HG03378 (cell line): Measurements from ENCODE around the gene JPT2.
A peak's percentile ranks its signal among the peaks of the same experiment; 100 is the strongest.
"Not testable (repeated sequence)": the region's sequence is repeated elsewhere in the genome, so short reads cannot be mapped to it uniquely, and the experiment has no call there.

Experiments
- ATAC-seq: cut with Tn5 transposase; IDR thresholded peaks from one replicate; pipeline ENCODE4 v1.9.1; 2021; ENCODE audit warnings: mild to moderate bottlenecking, moderate library complexity; ENCODE audit not compliant: unreplicated experiment

Gene JPT2

GRCh38 chr16:1705688-1706385 lies 27.8 kb downstream of the JPT2 start, which contains the start of gene MAPK8IP3:
Gene MAPK8IP3, plus strand, starts transcription at chr16:1706195. Its CDS starts 145 bp downstream, at chr16:1706340.
- peak; percentile 58 for ATAC-seq

DNA sequence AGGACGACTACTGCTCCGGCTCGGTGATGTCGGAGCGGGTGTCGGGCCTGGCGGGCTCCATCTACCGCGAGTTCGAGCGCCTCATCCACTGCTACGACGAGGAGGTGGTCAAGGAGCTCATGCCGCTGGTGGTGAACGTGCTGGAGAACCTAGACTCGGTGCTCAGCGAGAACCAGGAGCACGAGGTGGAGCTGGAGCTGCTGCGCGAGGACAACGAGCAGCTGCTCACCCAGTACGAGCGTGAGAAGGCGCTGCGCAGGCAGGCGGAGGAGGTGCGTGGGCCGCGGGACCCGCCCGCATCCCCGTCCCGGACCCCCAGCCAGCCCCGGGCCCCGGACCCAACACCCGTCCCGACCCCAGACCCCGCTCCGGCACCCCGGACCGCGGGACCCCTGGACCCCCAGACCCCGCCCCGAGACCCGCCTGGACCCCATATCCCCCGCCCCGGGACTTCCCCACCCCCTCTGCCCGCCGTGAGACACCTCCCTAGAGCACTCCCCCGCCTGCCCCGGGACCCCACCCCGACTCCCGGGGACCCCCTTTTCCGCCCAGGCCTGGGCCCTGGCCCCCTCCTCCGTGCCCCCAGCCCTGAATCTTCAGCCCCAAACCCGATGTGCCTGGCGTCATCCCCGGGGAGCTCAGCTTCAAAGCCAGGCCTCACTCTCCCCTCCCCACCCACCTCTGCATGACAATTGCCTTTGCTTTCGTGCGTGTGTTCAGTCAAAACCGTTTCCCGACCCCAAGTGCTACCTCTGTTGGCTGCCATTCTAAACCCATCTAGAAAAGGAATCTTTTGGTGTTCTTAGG lies 28.5 kb downstream of the JPT2 start:
- peak; percentile 3 for ATAC-seq

DNA sequence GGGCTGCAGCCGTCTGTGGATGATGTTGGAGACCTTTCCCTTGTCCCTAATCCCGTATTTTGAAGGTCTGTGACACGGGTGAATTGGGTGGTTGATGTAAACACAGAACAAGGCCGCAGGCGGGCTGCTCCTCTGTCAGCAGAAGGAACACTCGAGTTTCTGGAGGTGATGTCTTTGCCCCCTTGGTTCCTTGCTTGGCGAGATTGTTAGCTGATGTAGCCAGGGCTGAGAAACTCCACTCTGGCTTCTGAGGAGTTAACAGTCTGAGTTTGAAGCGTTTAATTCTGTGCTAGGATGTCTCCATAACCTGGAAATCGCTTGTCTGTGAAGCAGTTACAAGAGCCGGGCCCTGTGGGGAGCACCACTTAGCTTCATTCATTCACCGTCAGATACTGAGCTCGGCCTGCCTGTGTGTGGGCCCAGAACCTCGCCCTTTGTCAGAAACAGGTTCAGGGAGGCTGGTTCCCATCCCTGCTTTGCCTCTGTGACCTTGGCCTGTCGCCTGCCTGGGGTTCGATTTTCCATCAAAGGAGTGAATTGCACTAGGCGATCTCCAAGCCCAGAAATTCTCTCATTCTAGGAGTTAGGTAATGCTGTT lies 29.2 kb downstream of the JPT2 start:
- ATAC-seq, result no peak

DNA sequence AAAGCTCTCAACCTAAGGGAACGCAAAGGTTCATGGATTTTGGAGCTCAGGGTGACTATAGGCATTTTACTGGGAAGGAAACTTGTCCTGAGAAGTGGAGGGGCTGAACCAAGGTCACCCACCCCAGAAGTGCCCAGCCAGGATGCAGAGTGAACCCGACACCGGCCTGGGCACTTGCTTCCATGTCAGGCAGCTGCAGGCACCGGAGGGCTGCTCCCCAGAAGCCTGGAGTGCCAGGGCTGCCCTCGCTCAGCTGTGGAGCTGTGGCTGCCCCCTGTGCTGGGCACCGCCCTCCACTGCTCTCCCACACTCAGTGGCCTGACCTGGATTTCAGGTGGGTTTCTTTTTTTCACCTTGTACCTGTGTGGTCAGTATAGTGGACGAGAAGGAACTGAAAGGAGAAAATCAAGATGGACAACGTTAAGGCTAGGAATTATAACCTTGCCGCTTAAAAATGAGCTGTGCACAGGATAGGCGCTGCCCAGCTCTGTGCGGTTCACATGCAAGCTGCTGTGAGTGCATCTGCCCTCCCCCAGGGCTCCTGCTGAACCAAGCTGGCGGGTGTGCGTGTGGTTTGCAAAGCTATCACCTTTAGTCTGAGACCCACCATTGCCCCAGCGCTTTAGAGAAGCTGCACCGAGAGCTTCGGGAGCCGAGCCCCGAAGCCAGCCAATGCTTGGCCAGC lies 30.1 kb downstream of the JPT2 start:
- no peak for ATAC-seq

- no peak for ATAC-seq
These were observed 30.7 kb downstream of the JPT2 start for GRCh38 chr16:1708768-1709180.

DNA sequence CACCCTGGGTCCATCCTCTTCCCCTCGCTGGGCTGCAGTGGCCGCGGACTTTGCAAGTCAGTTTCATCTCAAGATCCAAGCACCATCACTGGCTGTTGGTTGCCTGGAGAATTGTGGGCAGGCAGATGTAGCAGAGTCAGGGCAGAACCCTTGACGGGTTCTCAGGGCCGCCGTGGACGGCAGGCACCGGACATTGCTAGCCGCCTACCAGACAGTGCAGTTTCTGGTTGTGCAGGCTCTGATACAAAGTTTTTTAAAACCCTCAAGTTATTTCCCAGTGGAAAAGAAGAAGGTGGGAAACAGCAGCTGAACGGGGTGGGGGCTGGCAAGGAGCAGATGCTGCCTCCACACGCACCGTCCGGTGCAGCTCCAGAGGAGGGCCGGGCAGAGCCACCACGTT lies 31.3 kb downstream of the JPT2 start:
- ATAC-seq, result no peak

- ATAC-seq, result no peak
These were observed 32.9 kb downstream of the JPT2 start for GRCh38 chr16:1710811-1711507.

DNA sequence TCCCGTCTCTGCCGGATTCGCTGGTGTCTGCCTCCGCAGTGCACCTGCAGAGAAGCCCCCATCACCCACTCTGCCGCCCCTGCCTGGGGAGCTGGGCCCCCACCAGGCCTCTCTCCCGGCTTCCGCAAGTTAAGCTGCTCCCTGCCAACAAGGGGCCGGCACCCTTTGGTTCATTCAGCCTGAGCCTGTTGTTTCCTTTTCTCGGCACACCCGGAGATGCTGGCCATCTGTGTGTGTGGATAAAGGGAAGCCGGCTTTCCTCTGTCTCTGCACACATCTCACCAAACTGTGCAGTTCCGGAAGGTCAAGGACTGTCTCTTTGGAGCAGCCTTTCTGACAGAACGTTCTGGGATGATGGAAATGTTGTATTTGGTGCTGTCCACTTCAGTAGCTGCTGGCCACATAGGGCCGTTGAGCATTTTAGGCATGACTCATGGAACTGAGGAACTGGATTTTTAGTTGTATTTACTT lies 34.7 kb downstream of the JPT2 start:
- no peak for ATAC-seq

DNA sequence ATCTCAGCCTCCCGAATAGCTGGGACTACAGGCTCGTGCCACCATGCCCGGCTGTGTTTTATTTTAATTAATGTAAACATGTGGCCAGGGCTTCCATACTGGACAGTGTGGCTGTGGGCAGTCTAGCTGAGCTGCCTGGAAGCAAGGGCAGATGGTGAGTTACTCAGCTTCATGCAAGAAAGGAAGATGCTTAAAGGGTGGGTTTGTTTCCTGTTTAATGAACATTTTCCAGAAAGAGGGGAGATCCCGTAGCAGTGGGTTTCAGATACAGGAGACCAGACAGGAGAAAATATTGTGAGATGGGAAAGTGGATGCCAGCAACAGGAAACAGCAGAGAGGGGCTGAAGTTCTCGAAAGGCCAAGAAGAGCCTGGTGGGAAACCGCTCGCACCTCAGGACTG lies 35.3 kb downstream of the JPT2 start:
- no peak for ATAC-seq

DNA sequence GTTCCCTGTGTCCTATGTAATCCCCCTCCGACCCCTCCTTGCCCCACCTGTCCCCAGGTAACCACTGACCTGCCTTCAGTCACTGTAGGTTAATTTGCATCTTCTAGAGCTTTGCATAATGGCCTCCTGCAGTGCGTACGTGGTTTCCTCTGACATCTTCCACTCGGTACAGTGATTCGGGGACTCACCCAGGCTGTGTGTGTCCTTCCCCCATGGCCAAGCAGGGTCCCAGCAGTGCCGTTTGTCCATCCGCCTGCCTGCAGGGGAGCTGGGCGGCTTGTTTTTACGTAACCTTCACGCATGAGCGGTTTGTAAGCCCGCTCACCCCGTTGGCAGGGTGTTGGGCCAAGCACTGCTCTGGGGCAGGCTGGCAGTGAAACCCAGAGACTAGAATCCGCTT lies 35.9 kb downstream of the JPT2 start:
- ATAC-seq, result peak; percentile 68

DNA sequence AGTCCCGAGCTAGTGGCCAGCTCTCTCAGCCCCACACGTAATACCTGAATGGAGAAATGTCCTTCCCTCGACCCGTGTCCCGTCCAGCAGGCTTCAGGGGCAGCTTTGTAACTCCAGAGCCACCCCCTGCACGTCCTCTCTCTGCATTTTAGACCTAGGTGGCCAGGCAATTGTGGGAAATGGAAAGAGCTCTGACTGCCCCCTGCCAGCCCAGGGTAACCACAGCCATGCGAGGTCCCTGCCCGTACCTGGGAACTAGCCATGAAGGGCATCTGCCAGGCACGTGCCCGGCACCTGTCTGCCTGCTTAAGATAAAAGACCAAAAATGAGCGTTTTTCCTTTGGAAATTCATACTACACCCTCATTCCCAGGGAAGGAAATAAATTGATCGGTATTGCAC lies 37.1 kb downstream of the JPT2 start:
- ATAC-seq, result no peak

DNA sequence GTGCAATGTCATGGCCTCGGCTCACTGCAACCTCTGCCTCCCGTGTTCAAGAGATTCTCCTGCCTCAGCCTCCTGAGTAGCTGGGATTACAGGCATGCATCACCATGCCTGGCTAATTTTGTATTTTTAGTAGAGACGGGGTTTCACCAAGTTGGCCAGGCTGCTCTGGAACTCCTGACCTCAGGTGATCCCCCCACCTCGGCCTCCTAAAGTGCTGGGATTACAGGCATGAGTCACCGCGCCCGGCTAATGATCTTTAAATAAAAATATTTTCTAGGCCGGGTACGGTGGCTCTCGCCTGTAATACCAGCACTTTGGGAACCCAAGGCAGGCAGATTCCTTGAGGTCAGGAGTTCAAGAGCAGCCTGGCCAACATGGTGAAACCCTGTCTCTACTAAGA lies 40.2 kb downstream of the JPT2 start:
- ATAC-seq, result not testable (repeated sequence)

- ATAC-seq, result not testable (repeated sequence)
These were observed 41.6 kb downstream of the JPT2 start for GRCh38 chr16:1719559-1720229.

- no peak for ATAC-seq
These were observed 43.3 kb downstream of the JPT2 start for GRCh38 chr16:1721372-1721771.

- ATAC-seq, result no peak
These were observed 45.5 kb downstream of the JPT2 start for GRCh38 chr16:1723450-1724147.

- ATAC-seq, result no peak
These were observed 46.4 kb downstream of the JPT2 start for GRCh38 chr16:1724491-1724890.

DNA sequence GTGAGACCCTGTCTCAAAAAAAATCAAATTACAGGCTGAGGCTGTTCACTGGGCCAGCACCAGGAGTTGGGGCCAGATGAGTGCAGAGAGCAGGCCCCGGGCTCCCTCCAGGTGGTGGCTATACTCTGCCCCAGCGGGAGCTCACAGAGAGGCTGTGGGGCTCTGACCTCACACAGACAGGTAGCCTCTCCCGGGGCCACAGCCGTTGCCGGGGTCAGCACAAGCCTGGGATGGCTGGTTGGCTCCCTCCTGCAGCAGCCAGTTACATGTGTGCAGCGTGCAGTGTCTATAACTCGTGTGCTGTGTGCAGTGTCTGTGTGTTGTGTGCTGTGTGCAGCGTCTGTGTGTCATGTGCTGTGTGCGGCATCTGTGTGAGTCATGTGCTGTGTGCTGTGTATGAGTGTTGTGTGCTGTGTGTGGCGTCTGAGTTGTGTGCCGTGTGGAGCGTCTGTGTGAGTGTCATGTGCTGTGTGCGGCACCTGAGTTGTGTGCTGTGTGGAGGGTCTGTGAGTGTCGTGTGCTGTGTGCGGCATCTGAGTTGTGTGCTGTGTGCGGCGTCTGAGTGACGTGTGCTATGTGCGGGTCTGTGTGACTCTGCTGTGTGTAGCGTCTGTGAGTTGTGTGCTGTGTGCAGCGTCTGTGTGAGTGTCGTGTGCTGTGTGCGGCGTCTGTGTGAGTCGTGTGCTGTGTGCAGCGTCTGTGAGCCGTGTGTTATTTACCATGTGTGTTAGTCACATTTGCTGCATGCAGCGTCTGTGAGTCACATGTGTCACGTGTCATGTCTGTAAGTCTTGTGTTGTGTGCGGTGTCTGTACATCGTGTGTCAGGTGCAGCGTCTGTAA lies 48.8 kb downstream of the JPT2 start:
- ATAC-seq, result no peak
